Dedifferentiated amniotic fluid mesenchymal stem cell (primary cell): ENCODE measurements around the gene MS4A18.
"Not testable (repeated sequence)": the region's sequence is repeated elsewhere in the genome, so short reads cannot be mapped to it uniquely, and the experiment has no call there.

ENCODE experiments used
- DNase-seq: peaks from one replicate; pipeline ENCODE4 v3.0.0-alpha.2; 2016; ENCODE audit errors: extremely low spot score

MS4A18 gene

DNA sequence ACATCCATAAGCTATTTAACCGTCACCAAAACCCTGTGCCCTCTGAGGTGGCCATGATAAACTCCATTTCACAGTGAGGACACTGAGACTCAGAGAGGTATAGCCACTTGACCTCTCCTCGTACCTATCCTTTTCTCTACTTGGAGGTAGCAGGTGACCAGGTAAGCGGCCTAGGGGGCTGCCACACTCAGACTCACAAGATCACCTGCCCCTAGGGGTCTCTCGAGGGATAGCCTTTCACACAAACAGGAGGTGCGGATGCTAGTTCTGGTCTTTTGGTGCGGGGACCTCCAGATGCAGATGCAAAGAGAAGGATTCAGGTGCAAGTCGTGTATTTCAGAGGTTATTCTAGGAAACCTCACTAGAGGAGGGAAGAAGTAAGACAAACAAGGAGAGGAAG lies 14.6 kb downstream of the MS4A18 start:
- DNase-seq = no peak

DNA sequence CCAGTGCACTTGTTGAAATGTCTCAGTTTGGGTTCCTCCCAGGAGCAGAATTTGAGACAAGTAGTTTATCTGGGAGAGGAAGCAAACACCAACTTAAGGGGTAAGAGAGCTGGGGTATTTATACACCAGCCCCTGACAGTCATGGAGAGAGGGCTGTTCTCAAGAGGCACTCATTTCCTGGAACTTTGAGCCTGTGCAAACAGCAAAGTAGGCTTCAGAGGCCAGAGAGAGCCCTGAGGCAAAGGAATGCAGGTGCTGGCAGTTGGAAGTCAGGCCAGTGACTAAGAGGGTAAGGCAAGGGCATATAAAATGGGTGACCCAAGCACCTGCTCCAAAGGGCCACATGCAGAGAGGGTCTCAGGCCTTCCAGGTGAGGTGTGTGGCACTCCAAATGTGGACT lies 16.1 kb downstream of the MS4A18 start:
- no peak for DNase-seq

DNA sequence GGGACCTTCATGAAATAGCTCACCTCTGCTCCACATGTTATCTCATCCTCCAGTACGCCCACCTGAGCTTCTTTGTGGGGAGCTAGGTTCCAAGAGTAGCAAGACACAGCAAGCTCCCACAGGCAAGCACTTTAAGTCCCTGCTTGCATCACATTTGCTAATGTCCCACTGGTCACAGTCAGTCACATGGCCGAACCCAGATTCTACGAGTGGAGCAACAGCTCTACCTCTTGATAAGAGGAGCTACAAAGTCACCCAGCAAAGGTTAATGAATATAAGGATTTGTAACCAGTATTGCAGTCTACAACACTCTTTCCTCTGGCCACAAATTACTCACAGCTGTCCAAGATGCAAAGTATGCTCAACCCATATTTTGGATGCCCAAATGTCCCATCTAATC lies 16.9 kb downstream of the MS4A18 start:
- DNase-seq = no peak

DNA sequence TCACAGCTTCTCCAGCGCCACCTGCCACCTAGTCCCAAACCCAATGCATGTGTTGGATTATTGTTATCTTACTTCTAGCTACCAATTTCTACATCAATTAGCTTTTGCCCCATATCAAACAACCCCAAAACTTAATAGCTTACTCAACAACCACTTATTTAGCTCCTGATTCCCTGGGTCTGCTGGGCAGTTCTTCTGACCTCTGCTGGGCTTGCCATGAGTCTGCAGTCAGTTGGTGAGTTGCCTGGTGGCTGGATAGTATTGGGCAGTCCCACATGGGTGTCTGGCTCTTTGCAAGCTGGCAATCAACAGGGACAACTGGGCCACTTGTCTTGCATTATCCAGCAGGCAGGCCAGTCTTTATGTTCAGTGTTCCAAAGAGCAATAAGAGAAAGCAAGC lies 18.5 kb downstream of the MS4A18 start:
- DNase-seq = no peak

DNA sequence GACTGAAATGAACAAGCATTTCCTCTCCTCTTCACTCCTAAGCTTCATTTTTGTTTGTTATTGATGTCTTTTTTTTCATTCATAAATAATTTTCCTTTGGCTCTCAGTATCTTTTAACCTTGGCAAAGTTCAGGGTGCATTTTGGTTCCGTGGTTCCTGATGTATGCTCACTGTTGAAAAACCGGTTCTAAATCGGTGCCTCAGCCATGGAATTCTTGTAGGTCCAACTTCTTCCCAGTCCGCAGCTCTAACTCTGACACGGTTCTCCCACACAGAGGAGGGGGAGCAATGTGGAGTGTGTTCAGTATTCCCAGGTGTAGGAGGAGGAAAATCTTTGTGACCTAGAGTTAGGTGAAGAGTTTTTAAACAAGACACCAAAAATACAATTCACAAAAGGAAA lies 19.6 kb downstream of the MS4A18 start:
- DNase-seq = no peak

DNA sequence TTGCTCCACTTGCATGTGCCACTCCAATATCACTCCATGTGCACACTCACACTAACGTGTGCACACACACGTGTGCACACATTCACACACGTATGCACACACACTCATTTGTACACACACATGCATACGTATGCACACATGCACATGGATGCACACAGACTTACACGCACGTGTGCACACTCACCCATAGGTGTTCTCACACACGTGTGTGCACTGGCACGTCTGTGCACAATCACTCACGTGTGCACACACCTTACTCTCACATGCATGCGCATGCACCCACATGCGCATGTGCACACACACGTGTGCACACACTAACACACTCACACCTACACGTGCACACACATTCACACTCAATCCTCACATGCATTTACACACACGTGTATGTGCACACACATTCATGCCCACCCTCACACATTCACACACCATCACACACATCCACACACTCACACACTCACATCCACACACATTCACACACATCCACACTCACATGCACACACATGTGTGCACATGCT lies 22.9 kb downstream of the MS4A18 start:
- DNase-seq = no peak

DNA sequence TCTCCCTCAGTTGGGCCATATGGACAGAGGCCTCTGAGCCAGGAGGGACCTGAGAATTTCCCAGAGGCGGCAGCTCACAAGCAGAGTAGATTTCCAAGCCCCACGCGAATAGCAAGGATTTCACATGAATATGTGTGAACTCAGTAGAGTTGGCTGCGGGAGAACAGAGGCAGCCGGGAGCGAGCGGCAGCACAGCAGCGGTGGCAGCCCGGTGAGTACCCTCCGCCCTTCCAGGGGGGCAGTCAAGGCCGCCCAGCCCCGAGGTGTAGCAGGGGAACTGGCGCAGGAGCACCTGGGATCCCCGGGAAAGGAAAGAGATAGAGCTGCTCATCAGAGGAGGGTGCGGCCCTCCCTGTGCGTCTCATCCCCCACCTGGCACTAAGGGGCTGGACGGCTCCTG lies 23.7 kb downstream of the MS4A18 start:
- no peak for DNase-seq

DNA sequence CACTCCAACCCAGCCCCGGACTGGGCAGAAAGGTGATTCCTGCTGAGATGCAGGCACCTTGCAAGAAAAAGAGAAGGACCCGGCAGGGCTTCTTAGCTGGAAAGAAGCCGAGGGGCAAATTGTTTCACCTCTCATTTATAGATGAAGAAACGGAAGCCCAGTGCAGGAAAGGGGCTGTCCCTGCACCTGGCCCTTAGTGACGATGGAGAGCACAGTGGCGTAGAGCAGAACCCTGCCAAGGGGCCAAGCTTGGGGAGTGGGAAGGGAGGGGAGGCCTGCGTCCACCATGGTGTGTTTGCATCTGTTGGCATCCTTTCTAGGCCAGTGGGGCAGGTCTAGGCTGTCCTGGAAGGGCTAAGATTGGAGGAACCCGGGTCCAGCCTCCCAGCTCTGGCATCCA lies 24.3 kb downstream of the MS4A18 start:
- DNase-seq = no peak

DNA sequence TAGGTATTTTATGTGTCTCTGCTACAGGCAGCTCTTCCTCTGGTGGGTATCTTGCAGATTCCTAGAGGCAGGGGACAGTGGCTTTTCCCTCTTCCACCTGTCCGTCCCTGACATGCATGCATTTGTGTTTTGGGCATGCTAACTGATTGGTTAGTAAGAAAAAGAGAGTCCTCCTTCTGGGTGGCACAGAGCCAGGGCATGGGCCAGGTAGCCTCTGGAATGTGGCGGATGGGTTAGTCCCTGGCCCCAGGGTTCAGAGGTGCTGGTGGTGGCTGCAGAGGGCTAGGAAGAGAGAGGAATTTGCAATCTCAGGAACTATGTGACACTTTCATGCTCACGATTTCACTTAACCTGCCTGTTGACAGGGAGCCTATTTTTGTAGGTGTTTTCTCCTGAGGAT lies 26.4 kb downstream of the MS4A18 start:
- DNase-seq = no peak

DNA sequence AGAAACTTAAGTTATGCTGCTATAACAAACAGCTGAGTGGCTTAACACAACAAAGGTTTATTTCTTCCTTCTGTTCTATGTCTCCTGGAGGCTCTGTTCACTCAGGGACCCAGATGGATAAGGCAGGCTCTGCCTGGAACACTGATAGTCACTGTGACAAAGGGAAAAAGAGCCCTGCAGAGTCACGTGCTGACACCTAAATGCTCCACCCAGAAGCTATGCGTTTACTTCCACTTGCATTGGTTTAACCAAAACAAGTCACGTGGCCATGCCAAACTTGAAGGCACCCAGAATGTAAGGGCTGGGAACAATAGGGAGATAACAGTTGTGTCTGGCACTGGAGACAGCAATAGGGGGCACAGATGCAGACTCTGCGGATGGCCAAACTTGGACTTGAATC lies 28.8 kb downstream of the MS4A18 start:
- DNase-seq = no peak

DNA sequence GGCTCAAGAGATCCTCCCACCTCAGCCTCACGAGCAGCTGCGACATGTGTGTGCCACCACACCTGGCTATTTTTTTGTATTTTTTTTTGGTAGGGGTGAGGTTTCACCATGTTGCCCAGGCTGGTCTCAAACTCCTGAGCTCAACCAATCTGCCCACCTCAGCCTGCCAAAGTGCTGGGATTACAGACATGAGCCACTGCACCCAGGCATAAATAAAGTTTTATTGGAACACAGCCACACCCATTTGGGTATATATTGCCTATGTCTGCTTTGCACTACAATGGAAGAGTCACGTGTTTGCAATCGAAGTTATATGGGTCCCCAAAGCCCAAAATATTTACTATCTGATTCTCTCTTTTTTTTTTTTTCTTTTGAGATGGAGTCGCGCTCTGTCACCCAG lies 30.4 kb downstream of the MS4A18 start:
- no peak for DNase-seq

DNA sequence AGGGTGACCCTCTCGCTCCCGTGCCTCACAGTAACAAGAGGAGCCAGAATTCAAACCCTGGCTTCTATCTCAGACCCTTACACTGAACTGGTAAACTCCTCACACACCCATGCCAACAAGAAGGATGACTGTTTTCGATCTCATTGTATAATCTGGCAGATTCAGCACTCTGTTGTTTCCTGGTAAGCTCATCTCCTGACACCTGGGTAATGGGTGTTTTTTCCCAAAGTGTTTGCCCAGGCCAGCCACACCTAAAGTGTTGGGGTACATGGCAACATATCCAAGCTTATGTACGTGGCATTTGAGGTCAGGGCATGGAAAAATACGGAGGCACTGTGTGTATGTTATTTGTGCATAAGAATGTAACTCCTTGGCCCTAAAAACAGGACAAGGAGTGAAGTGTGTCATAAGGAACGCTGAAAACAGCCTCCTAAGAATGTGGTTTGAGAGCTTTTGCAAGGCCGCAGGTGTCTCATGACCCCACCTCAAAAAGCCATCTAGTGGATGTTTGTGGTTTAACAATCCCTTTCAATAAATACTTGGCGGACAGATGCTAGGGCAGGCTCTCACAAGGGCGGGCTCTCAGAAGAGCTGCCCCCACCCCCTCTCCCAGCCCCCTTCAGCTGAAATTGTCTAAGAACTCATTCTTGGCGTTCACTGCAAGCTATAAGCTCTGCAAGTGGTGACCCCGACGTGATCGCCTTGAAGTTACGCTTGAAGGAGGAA lies 31.9 kb downstream of the MS4A18 start, which contains the start of gene MS4A15:
TSS of gene MS4A15 (plus strand) at position 561 of the 726 bp plus-strand sequence. CDS start 6,867 bp downstream, outside the sequence.
- DNase-seq = no peak

DNA sequence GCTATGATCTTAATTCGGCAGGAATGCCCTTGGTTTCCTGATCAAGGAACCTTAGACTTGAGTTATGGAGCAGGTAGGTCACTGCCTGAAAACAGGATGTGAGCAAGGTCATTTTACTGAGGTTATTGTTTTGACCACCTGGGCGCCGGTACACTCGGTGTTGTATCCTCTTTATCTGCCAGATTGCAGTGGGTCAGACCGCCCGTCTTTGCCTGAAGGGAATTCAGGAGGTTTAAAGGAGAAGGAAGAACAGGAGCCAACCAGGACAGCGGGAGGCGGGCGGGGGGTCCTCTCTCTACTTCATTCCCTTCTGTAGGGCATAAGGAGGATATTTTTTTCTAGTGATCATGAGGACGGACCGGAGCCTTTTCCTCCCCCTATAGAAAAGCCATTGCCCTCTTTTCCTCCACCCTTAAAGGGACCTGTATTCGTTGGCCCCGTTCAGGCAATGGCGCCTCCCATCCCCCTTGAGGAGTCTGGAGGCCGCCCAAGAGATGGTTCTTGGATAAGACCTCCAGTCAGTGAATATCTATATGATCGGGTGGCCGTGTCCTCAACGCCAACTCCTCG lies 32.8 kb downstream of the MS4A18 start:
- DNase-seq = no peak

DNA sequence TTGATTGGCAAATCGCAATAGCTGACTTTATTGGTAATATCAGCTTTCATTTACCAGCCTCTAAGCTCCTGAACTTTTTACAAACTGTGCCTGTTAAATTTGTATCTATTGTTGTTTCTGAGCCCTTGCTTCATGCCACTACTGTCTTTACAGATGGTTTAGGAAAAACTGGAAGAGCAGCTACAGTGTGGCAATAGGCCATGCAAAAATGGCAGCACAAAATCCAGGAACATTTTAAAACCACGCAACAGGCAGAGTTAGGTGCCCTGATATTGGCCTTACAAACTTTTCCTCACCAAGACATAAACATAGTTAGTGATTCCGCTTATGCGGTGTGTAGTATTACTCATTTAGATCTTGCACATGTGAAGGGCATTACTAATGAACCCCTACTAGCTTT lies 34.2 kb downstream of the MS4A18 start:
- DNase-seq = not testable (repeated sequence)

DNA sequence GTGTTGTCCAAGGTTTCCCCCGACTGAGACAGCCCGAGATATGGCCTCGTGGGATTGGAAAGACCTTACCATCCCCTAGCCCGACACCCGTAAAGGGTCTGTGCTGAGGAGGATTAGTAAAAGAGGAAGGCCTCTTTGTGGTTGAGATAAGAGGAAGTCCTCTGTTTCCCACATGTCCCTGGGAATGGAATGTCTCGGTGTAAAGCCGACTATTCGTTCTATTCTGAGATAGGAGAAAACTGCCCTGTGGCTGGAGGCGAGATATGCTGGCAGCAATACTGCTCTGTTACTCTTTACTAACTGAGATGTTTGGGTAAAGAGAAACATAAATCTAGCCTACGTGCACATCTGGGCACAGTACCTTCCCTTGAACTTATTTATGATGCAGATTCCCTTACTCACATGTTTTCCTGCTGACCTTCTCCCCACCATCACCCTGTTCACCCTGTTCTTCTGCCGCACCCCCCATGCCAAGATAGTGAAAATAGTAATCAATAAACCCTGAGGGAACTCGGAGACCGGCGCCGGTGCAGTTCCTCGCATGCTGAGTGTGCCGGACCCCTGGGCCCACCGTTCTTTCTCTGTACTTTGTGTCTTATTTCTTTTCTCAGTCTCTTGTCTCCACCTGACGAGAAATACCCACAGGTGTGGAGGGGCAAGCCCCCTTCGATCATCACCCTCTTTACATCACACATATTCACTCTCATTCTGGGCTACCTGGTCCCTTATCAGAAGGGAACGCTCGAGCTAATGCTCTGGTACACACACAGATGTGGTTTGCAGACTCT lies 35.1 kb downstream of the MS4A18 start:
- DNase-seq = not testable (repeated sequence)

DNA sequence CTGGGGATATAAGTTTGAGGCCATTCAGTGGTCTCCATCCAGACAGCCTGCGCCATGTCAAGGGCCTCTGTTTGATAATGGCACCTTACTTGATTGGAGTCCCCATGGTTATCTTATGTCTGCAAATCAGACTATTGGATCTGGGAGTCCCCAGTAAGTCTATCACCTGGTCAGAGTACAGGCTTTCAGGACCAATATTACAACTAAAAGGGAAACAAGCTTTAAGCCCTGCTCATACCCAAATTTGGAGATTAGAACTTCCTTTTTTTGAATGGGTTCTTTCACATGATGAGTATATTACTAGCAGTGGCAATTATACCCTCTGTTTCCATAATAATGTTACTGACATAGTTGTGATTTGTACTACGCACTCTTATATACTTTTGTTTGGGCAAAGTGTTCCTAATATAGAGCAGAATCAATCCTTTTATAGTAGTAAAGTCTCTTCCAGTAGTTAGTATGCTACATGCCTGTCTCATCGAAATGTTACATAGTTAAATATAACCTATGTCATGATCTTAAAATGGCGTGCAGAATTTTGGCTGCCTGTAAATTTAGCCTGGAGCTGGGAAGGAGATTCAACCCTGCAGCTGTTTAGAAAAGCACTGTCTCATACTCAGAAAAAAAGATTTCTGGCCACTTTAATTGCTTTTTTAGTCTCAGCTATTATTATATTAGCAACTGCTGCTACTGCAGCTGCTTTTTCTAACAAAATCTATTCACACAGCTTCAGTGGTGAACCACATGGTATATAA lies 37.1 kb downstream of the MS4A18 start:
- DNase-seq = no peak

DNA sequence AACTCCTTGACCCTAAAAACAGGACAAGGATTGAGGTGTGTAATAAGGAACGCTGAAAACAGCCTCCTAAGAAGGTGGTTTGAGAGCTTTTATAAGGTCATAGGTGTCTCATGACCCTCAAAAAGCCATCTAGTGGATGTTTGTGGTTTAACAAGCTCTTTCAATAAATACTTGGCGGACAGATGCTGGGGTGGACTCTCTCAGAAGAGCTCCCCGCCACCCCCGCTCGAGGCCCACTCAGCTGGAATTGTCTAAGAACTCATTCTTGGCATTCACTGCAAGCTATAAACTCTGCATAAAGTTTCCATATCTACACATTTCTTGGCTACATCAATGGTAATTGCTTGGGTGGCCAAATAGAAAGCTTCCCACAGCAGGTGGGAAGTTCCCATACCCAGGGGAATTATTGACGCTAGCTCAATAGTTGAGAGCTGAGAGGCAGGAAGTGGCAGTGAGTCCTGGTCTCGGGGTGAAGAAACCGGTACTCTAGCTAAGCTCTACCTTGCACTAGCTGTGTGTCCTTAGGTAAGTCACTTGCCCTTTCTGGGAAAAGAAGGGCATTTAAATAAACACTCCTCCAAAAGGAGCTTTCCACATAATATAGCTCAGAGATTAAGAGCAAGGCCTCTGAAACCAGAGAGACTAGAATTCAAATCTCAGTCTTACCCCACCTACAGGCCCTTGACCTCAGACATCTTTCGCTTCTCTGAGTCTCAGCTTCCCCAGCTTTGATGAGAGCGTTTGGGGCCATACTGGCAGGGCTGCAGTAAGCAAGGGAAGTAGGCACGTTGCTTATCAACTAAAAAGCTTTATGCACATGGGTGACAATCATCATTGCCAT lies 38.6 kb downstream of the MS4A18 start:
- no peak for DNase-seq

DNA sequence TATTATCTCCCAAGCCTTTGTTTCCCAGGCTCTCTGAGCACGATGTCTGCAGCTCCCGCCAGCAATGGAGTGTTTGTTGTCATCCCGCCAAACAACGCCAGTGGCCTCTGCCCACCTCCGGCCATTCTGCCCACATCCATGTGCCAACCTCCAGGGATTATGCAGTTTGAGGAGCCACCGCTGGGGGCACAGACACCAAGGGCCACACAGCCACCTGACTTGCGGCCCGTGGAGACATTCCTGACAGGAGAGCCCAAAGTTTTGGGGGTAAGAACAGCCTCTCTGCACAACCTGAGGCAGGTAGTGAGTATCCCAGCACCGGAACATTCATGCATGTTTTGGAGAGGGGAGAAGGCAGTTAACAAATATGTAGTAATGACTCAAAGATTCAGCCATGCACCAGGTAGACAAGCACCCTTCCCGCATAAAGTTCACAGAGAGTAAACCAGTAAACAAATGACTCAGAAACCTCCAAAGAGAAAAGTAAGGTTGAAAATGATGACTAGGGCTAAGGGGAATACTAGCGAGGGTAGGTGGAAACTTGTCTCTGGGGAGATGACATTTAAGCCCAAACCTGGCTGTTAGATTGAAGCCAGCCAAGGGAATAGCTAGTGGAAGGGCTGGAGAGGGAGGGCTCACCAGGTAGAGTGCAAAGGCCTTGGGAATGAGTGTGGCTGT lies 39.3 kb downstream of the MS4A18 start:
- DNase-seq = no peak

DNA sequence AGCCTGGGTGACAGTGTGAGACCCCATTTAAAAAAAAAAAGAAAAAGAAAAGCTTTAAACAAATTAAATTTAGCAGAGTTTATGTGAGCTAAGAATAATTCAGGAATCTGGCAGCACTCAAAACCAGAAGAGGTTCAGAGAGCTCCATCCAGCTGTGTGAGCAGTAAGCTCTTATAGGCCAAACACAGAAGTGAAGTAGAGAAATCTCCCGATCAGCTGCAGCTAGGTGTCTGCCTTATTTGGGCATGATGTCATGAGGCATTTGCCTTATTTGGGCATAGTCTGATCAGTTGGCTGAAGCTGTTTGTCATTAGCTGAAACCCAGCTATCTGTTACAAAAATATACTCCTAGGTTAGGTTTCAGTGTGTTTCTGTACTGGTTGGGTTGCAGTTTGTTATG lies 40.4 kb downstream of the MS4A18 start:
- DNase-seq = no peak

DNA sequence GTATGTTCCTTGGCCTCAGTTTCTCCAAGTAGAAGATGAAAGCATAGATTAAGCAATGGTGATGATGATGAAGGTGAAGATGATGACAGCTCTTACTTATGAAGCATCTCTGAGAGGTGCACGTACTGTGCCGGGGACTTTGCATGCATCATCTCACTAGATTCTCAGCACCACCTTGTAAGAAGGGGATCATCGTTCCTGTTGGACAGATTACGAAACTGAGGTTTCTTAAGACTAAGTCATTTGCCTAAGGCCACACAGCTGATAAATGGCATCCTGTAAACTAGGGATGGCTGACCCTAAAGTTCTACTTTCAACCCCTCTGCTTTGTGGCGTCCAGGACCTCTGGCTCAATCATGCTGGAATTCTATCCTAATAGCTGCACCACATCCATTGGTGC lies 40.8 kb downstream of the MS4A18 start:
- no peak for DNase-seq

DNA sequence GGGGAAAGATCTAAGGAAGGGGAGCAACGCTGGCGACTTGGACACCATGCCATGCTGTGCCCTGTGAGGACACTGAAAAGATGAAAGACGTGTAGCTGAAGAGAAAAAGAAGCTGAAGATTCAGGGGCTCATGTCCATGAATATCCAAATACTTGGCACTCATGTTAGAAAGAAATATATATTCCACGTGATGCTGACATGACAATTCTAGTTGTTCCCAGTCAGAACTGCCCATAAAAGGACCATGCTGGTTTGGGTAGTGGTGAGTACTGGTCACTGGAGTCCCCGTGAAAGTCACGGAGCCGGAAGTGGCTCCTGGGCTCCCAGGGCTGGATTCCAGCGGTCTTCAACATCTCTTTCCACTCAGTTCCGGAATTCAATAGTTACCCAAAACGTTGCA lies 42.0 kb downstream of the MS4A18 start:
- no peak for DNase-seq
